ENCODE measurements around the gene BTNL2.
A peak's percentile ranks its signal among the peaks of the same experiment; 100 is the strongest.

Gene BTNL2

DNA sequence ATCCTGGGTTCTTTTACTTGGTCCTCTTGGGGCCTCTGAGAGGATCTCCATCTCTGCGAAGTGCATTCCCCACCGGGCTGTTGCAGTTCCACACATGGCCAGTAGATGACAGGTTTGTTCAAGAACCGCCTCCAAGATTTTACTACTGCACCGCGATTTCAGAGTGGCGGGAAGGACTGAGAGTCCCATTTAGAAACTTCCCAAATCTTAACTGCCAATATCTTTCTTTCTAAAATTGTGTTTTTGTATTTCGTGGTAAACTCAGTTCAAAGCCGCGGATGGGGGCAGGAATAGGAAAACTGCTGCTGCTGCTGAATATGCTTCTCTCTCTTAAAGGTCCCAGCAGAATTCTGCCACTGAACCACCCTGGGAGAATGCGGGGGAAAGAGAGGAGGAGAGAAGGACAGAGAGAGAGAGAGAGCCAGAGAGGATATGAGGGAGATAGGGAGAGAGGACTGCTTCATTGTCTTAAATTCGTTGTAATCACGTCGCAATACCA lies 8.6 kb upstream of the BTNL2 start:
- peak; percentile 86 for DNase-seq (ENCODE audit: low spot score)

DNA sequence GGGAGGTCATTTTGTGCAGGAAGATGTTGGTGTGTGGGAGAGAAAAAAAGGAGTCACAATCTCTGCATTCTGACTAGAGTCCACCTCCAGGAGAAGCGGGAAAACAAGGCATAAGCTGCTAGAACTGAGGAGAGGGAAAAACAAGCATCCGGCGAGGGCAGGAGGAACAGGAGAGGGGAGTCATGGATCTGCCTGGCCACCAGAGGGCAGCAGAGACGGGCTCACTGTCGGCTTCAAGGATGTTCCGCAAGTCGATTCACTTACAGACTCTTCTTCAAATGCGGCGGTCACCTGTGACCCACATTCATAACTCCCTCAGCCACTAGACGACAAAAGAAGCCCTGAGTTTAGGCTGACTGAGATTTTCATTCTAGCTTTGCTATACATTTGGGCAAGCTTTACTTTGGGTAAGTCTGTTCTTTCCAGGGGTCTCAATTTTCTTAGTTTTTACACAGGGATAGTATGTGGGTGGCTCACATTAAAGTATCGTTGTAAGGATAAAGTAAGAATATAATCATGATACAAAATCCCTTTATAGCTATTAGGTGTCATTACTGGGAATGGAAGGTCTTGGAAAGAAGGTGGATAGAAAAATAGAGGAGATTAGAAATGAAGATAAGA lies 6.6 kb upstream of the BTNL2 start:
- DNase-seq (ENCODE audit: low spot score), result peak; percentile 82

DNA sequence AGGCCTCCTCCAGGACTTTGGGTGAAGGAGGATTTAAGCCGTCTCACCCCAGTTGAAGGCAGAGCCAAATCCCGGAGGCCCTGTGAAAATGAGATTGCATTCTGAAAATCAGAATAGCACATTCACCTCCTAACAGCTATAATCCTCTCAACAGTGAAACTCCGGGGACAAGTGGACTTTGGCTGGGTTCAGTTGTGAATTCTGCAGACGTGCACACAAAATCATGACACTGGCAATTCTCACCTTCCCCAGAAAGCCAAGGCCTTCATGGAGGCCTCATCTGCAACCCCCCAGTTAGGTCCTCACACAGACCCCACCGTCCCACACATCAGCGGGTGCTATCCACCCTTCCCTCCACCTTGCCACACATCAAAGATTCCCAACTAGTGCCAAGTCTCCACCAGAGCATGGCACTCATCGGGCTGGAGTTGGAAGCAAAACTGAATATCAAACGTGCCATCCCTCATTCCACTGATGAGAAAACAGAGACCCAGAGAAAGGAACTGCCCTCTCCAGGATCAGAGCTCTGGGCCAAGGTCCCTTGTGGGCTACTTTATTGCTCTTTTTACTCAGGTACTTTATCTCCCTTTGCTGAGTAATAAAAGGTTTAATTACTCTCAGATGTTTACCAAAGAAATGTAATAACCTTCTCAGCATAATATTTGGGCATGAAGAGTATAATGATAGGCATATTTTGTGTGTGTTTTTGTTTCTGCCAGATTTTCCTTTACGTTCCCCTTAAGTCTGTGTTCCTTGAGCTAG lies 4.8 kb upstream of the BTNL2 start:
- no peak for DNase-seq (ENCODE audit: low spot score)

DNA sequence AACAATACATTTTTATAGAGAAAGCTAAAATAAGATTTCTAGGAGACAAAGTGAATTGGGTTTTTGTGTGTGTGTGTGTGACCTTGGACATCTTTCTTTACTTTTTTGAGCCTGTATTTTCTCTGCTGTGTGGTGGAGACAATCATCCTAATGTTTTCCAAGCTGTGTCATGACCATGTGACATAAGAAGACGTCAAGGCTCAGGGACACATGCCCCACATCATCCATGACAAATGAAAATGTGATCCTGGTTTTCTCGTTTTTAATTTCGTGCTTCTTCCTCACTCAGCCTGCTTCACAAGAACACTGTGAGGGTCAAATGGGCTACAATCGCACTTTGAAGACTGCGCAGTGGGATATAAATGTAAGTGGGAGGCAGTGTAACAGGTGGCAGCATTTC lies 3.9 kb upstream of the BTNL2 start:
- DNase-seq (ENCODE audit: low spot score), result no peak

DNA sequence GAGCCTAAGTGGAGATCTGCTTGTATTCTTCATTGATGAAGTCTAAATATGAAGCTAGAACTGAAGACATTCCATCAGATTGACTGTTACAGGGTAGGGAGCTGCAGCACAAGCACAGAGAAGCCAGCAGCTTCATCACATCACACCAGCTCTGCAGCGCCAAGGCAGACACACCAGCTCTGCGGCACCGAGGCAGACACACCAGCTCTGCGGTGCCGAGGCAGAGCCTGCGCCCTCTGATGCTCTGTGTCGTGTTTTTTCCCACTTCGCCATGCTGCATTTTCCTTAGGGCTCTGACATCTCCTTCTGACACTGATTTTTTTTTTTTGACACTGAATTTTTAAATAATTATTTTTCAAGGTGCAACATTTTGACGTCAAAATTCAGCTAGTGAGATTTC lies 784 bp downstream of the BTNL2 start:
- no peak for DNase-seq (ENCODE audit: low spot score)

DNA sequence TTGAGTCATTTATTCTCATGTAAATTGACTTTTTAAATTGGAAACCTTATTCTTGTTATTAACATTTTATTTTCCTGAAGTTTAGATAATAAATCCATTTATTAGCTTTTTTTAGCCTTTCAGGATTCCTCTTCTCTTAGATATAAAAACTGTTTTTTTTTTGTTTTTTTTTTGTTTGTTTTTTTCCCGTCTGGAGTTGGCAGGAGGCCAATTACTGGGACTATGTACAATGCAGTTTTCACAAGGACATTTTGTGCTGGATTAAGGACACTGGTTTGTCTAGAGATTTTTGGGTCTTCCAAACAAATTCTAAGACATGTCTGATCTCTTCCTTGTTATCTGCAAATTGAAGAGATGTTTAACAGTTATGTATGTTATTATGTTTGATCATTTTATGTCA lies 1.3 kb downstream of the BTNL2 start:
- no peak for DNase-seq (ENCODE audit: low spot score)

DNA sequence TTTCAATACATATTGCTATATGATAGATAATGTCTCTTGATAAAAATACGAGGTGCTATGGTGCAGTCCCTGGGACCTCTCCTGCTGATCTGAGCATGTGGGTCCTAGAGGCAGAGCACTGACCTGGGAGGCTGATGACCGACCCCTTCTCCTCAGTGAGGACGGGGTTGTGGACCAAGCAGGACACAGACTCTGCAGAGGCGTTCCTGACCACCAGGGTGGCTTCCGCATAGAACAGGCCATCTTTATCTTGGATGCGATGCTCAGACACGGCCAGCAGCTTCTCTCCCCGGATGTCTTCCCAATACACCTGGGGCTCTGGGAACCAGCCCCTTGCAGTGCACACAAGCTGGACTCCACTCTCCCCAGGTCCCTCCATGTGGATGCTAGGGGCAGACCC lies 4.2 kb downstream of the BTNL2 start:
- no peak for DNase-seq (ENCODE audit: low spot score)

DNA sequence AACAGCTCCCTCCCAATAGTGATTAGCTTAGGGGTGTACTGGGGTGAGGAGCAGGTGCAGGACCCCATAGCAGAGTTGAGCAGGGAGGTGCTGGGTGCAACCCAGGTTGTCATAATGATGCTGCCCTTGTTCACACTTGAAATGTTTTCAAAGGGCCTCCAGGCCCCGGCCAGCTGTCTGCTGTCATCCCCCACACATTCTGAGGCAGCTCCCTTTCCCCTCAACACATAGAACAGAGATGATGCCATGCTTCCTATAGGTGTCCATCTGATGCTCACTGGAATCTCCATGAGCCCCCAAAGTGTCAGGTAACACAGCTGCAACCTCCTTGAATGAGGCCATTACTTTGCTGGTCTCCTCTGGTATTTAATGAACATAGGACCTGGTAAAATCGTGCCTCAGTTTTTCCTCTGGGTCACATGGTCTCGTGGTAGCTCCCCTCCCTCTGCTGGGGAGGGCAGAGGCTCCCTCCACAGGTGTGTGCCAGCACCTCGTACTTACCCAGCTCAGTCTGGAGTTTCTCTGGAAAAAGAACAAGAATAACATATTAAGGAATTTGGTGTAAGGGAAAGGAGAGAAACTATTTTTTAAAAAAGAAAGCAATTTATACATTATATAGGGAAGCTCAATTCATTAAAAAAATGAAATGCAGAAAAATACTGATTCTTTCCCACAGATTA lies 5.6 kb downstream of the BTNL2 start:
- no peak for DNase-seq (ENCODE audit: low spot score)

DNA sequence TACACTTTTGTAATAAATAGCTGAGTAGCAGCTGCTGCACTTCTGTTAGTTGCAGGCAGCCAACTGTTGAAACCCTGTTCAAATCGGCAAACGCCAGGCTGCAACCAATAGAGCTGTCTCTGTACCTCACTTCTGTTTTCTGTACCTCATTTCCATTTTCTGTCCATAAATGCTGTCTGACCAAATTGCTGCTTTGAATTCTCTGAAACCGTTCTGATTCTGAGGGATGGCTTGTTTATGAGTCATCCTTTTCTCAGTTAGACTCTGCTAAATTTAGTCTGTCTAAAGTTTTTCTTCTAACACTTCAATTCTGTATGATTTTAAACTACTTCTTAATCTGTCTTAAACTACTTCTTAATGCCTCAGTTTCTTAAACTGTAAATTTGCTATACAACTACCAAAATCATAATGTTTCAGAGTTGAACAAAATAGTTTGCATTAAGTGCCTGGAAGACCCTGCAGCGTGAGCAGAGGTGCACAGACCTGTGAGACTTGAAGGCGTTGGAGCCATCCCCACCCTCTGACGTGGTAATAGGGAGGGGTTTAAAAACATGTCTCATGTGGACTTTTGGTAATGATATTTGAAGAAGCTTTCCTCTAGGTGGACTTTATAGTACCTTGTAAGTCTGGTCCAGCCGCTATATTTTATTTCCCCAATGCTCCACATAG lies 9.6 kb downstream of the BTNL2 start:
- peak; percentile 67 for DNase-seq (ENCODE audit: low spot score)

DNA sequence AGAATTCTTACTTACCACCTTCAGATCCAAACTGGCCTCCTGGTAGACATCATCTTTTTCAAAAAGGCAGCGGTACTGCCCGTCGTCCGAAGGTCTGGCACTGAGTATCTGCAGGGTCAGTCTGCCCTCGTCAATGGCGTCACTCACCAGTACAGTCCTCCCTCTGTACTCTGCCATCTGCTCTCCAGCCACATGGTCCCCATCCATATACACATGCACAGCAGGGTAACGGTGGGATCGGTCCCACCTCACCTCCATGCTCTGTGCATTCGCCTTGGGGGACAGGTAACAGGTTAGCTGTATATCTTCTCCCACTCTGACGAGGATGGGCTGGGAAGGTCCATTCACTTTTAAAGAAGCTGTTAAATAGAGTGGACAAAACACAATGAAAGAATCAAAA lies 11.0 kb downstream of the BTNL2 start:
- DNase-seq (ENCODE audit: low spot score), result no peak

DNA sequence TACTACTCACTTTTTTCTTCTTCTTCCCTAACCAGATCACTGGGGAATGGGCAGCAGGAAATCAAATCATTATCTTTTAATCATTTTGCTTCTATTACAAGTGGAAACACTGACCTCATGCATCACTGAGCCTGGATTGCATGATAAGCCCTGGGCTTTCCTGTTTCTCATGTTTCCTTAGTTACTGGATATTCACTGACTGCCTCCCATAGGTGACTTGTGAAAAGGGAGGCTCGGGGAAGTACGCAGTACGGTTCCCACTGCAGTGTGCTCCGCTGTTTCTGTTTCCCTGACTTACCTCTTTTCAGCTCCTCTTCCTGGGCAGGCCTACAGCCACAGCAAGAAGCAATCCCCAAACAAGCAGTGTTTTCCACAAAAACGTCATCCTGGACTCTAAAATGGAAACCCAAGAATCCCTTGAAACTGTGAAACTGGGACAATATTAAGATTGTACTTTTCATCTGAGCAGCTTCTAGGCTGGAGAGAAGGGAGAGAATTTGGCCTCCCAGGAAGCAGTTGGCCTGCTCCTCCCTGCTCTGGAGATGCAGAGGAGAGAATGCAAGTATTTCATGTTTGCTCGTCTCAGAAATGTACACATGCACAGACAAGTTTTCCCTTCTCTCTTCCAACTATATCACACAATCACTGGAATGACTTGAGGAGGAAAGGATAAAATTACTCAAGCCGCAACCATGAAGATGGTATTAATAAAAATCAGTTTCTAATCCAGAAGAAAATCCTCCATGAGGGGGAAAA lies 13.1 kb downstream of the BTNL2 start:
- DNase-seq (ENCODE audit: low spot score), result no peak

DNA sequence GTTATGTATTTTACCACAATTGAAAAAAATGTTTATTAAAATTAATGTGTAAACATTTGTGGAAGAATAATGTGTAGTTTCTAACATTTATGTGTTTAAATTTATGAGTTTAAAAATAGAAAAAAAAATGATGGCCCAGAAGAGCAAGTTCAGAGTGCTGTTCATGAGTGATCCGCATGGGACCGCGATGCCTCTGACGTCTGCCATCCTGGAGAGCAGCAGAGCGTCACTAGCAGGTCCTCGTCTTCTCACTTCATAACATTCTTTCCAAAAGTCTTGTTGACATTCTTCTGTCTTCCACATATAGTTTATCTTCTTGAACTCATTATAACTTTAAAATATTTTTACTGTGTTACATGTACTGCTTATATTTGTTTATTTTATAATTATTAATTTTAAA lies 15.5 kb downstream of the BTNL2 start:
- DNase-seq (ENCODE audit: low spot score), result no peak

DNA sequence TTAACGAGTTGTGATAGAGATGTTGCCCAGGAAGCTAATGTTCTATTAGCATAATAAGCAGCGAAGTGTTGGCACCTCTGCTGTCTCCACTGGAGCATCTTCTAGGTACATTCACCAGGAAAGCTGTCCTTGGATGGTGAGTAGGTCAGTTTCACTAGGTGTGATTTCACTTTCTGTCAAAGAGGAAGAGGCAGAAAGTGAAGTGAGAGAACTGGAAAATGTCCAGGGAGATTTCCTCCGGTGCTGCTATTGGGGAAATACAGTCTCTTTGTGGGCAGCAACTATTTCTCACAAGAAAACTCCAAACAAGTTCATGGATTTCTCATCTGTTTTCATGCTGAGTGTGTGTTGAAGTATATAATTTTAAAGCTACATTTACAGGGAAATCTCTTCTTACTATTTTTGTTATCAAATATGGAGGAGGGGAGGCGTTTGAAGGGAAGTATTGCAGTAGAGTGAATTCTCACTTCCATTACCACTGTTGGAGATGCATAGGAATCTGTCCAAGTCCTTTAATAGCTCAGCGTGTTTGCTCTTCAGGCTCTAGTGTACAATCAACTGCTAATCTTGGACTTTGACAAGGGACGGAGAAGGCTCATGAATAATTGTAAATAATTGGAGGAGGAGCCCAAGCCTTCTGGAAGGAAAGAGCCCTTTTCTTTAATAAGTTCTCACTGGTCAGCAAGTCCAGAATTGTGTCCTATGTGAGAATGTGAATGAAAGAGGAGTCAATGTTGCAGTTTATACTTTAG lies 19.2 kb downstream of the BTNL2 start:
- DNase-seq (ENCODE audit: low spot score), result no peak

DNA sequence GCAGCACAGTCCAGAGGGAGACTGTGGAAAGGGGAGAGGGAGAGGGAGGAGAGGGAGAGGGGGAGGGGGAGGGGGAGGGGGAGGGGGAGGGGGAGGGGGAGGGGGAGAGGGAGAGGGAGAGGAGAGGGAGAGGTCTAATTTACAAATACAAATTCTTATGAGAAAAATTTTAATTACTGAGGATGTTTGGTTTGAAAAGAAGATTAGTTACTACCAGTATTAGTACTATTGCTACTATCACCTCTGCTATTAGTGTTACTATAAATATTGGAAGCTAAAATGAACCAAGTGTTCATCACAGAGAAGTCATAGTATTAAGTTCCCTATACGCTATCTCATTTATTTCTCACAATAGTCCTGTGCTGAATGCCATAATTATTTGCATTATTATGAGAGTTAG lies 20.9 kb downstream of the BTNL2 start:
- DNase-seq (ENCODE audit: low spot score), result no peak

DNA sequence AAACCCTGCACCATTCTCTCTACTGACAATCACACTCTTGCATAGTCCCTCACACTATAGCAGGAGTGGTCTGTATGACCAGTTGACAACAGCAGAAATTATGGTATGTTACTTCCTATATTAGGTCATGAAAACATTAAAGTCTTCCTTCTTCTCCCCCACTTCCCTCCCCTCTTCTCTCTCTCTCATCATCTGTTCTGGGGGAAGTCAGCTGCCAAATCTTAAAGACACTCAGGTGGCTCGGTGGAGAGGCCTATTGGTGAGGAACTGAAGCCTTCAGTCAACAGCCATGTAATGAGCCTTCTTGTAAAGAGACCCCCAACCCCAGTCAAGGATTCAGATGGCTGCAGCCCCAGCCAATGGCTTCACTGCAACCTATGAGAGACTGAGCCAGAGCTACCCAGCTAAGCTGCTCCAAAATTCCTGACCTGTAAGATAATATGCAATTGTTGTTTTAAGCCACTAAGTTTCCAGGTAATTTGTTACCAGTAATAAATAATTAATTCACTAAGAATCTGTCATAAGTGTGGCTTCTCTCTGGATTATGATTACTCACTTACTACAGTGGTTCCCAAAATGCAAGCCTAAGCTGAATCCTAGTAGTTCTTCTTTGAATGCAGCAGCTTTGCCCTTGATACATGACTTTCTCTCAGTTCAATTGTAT lies 24.1 kb downstream of the BTNL2 start:
- DNase-seq (ENCODE audit: low spot score), result no peak

DNA sequence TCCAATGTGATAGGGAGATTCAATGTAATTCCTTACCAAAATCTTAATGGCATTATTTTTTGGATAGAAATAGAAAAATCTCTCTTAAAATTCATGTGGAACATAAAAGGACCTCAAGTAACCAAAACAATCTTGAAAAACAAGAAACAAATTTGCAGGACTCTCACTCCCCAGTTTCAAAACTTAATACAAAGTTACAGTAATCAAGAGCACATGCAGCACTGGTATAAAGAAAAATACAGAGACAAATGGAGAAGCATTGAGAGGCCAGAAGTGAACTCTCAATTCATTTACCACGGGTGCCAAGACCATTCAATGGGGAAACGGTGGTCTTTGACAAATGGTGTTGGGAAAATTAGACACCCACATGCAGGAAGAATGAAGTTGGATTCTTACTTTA lies 27.4 kb downstream of the BTNL2 start:
- no peak for DNase-seq (ENCODE audit: low spot score)

DNA sequence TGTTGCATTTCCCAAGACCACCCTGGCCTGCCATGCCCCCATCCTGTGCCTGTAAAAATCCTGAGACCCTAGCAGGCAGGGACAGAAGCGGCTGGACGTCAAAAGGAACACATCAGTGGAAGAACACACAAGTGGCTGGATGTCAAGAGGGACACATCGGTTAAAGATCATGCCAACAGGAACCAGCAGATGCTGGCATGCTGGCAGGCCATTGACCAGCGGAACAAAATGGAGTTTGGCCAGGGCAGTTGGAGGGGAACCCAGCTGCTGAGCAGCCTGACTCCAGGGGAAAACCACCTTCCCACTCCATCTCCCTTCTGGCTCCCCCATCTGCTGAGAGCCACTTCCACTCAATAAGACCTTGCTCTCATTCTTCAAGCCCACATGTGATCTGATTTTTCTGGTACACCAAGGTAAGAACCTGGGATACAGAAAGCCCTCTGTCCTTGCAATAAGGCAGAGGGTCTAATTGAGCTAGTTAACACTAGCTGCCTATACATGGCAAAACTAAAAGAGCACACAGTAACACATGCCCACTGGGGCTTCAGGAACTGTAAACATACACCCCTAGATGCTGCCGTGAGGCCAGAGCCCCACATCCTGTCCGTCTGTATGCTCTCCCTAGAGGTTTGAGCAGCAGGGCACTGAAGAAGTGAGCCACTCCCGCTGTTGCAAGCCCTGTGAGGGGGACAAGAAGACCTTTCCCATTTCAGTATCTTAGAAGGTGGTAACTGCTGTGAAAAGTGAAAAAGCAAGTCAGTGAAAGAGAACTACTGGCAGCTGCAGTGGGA lies 31.0 kb downstream of the BTNL2 start:
- DNase-seq (ENCODE audit: low spot score), result no peak

DNA sequence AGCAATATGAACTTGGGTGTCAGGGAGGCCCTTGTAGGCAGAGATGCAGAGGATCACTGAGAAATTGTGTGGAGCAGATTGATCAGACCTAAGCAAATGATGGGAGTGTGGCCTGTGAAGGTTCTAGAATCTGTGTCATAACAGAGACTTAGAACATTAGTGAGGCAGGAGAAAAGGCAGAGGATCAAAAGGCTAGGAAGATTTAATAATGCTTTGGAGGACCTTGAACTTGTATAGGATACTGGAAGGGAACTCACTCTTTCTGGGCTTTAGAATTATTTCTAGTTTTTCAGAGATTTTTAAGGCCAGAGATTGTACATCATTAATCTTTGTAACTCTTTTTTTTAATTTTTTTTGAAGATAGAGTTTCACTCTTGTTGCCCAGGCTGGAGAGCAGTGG lies 35.2 kb downstream of the BTNL2 start, which contains the start of gene TSBP1:
Gene TSBP1 (minus strand): TSS at position 101 of the 400 bp plus-strand sequence. CDS start 197 bp downstream, outside the sequence.
- DNase-seq (ENCODE audit: low spot score), result no peak

DNA sequence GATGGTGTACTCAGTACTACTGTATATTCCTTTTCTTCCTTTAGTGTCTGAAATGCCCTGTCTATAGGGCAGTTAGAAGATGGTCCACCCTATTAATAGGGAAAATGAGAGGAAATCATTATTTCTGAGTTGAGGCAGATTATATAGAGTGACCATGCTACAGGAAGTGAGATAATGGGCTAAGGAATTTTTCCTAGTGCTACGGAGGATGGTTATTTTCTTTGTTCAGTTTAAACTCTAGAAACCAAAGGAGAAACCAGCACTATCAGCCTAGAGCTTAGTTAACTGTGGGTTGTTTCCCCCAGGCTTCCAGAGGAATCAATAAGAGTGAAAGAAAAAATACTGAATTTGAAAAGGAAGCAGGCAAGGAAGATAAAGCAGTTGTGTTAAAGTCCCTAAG lies 35.8 kb downstream of the BTNL2 start:
- DNase-seq (ENCODE audit: low spot score), result no peak

DNA sequence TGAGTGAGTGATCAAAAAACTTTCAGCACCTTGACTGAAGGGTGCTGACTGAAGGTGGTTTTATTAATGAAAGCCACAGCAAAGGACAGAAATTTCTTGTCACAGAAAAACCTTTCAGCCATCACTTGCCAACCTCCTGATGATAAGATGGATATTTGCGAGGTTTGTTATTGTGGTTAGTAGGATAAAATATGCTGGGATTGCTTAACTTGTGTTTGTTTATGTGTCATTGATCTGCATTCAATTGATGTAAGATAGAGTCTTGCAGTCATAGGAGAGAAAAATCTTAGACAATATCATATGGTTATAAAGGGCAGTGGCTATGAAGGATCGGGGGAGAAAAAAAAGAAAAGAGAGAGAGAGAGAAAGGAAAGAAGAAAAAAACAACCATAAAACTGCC lies 36.5 kb downstream of the BTNL2 start:
- DNase-seq (ENCODE audit: low spot score), result no peak

Data from NAMALWA (cell line).